Subcutaneous abdominal adipose tissue (tissue), 5 donors: ENCODE measurements around the gene MAPK8IP3.
"Not testable (repeated sequence)": the region's sequence is repeated elsewhere in the genome, so short reads cannot be mapped to it uniquely, and the experiment has no call there.

Experiments used
- H3K27ac ChIP-seq: one replicate; pipeline ENCODE4 v1.7.0; 2013; ENCODE audit warnings: low read depth, mild to moderate bottlenecking, inconsistent platforms, low read length, moderate library complexity
- H3K27me3 ChIP-seq, 5 donors: one replicate each; pipeline ENCODE4 v1.7.0; 2013; ENCODE audit warnings: low read length in 5 of 5, inconsistent platforms in 1 of 5; ENCODE audit not compliant: control insufficient read depth in 5 of 5, insufficient read depth in 4 of 5
- H3K36me3 ChIP-seq, 5 donors: one replicate each; pipeline ENCODE4 v1.7.0; 2013; ENCODE audit warnings: low read length in 5 of 5; ENCODE audit not compliant: control insufficient read depth in 5 of 5, insufficient read depth in 5 of 5
- H3K4me1 ChIP-seq, 5 donors: one replicate each; pipeline ENCODE4 v1.7.0; 2013; ENCODE audit warnings: low read length in 5 of 5, mild to moderate bottlenecking in 3 of 5, moderate library complexity in 1 of 5; ENCODE audit not compliant: control insufficient read depth in 5 of 5, insufficient read depth in 5 of 5
- H3K4me3 ChIP-seq, 5 donors: one replicate each; pipeline ENCODE4 v1.7.0; 2013; ENCODE audit warnings: low read length in 5 of 5, low read depth in 1 of 5
- H3K9ac ChIP-seq, 5 donors: one replicate each; pipeline ENCODE4 v1.7.0; 2013; ENCODE audit warnings: low read length in 5 of 5, mild to moderate bottlenecking in 4 of 5, moderate library complexity in 3 of 5
- H3K9me3 ChIP-seq, 5 donors: one replicate each; pipeline ENCODE4 v1.7.0; 2013; ENCODE audit warnings: low read length in 5 of 5; ENCODE audit not compliant: control insufficient read depth in 5 of 5
- donor health status: healthy.
- donor health status: healthy.
- donor health status: healthy.
- donor health status: healthy.
- donor health status: healthy.

The MAPK8IP3 gene

DNA sequence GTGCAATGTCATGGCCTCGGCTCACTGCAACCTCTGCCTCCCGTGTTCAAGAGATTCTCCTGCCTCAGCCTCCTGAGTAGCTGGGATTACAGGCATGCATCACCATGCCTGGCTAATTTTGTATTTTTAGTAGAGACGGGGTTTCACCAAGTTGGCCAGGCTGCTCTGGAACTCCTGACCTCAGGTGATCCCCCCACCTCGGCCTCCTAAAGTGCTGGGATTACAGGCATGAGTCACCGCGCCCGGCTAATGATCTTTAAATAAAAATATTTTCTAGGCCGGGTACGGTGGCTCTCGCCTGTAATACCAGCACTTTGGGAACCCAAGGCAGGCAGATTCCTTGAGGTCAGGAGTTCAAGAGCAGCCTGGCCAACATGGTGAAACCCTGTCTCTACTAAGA is 12.2 kb downstream of the MAPK8IP3 start:
- peaks cover 0 to 13% (median 9%) of the 10 kb centered on the region in 5 donors for H3K4me1 ChIP-seq
- H3K36me3 ChIP-seq, H3K27me3 ChIP-seq, H3K27ac ChIP-seq, H3K4me3 ChIP-seq, H3K9ac ChIP-seq, H3K9me3 ChIP-seq: not testable (repeated sequence)

DNA sequence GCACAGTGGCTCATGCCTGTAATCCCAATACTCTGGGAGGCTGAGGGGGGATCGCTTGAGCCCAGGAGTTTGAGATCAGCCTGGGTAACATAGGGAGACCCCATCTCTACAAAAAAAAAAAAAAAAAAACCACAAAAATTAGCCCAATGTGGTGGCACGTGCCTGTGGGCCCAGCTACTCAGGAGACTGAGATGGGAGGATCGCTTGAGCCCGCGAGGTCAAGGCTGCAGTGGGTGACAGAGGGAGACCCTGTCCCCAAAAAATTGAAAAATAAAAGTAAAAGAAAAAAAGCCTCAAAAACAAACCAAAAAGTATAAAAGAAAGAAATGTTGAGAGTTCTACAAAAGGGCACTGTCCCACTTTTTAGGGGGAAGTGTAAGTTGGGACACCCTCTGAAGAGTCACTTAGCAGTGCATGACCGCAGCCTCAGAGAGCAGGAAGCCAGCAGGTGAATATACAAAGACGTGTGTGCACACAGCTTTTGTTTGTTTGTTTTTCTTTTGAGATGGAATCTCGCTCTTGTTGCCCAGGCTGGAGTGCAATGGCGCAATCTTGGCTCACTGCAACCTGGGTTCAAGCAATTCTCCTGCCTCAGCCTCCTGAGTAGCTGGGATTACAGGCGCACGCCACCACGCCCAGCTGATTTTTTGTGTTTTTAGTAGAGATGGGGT is 13.7 kb downstream of the MAPK8IP3 start:
- H3K27ac ChIP-seq, H3K9me3 ChIP-seq, H3K4me3 ChIP-seq, H3K36me3 ChIP-seq, H3K9ac ChIP-seq, H3K27me3 ChIP-seq: not testable (repeated sequence)
- peaks cover 0 to 19% (median 10%) of the 10 kb centered on the region in 5 donors for H3K4me1 ChIP-seq

- H3K27me3 ChIP-seq: no peaks in the 10 kb centered on the region
- no peak overlapping the region for H3K27ac ChIP-seq
- H3K4me3 ChIP-seq: no peak overlapping the region
- peaks cover 0 to 14% (median 10%) of the 10 kb centered on the region in 5 donors for H3K36me3 ChIP-seq
- no peaks in the 10 kb centered on the region for H3K9me3 ChIP-seq
- H3K4me1 ChIP-seq: peaks cover 0 to 19% (median 10%) of the 10 kb centered on the region in 5 donors
- no peak overlapping the region for H3K9ac ChIP-seq
Measured at GRCh38 chr16:1721372-1721771, 15.4 kb downstream of the MAPK8IP3 start.

- Histone ChIP-seq H3K9ac (no peak overlapping the region), H3K27me3 (no peaks in the 10 kb centered on the region), H3K4me3 (no peak overlapping the region), H3K9me3 (no peaks in the 10 kb centered on the region), H3K27ac (no peak overlapping the region), H3K36me3 (peaks cover 0 to 37% (median 29%) of the 10 kb centered on the region in 5 donors), H3K4me1 (peaks cover 0 to 19% (median 10%) of the 10 kb centered on the region in 5 donors)
Measured at GRCh38 chr16:1723450-1724147, 17.6 kb downstream of the MAPK8IP3 start.

- no peaks in the 10 kb centered on the region for H3K9me3 ChIP-seq
- peaks cover 0 to 45% (median 38%) of the 10 kb centered on the region in 5 donors for H3K36me3 ChIP-seq
- no peak overlapping the region for H3K27ac ChIP-seq
- H3K27me3 ChIP-seq: no peaks in the 10 kb centered on the region
- no peak overlapping the region for H3K9ac ChIP-seq
- peaks cover 0 to 19% (median 10%) of the 10 kb centered on the region in 5 donors for H3K4me1 ChIP-seq
- no peak overlapping the region for H3K4me3 ChIP-seq
Measured at GRCh38 chr16:1724491-1724890, 18.5 kb downstream of the MAPK8IP3 start.

DNA sequence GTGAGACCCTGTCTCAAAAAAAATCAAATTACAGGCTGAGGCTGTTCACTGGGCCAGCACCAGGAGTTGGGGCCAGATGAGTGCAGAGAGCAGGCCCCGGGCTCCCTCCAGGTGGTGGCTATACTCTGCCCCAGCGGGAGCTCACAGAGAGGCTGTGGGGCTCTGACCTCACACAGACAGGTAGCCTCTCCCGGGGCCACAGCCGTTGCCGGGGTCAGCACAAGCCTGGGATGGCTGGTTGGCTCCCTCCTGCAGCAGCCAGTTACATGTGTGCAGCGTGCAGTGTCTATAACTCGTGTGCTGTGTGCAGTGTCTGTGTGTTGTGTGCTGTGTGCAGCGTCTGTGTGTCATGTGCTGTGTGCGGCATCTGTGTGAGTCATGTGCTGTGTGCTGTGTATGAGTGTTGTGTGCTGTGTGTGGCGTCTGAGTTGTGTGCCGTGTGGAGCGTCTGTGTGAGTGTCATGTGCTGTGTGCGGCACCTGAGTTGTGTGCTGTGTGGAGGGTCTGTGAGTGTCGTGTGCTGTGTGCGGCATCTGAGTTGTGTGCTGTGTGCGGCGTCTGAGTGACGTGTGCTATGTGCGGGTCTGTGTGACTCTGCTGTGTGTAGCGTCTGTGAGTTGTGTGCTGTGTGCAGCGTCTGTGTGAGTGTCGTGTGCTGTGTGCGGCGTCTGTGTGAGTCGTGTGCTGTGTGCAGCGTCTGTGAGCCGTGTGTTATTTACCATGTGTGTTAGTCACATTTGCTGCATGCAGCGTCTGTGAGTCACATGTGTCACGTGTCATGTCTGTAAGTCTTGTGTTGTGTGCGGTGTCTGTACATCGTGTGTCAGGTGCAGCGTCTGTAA is 20.9 kb downstream of the MAPK8IP3 start:
- no peaks in the 10 kb centered on the region for H3K9me3 ChIP-seq
- H3K36me3 ChIP-seq: peaks cover 0 to 60% (median 45%) of the 10 kb centered on the region in 5 donors
- no peaks in the 10 kb centered on the region for H3K27me3 ChIP-seq
- no peak overlapping the region for H3K4me3 ChIP-seq
- H3K9ac ChIP-seq: no peak overlapping the region
- peaks cover 0 to 27% (median 12%) of the 10 kb centered on the region in 5 donors for H3K4me1 ChIP-seq
- no peak overlapping the region for H3K27ac ChIP-seq

GRCh38 chr16:1727651-1728624 is 21.9 kb downstream of the MAPK8IP3 start:
- Histone ChIP-seq H3K36me3 (peaks cover 0 to 70% (median 55%) of the 10 kb centered on the region in 5 donors), H3K4me1 (peaks cover 0 to 24% (median 9%) of the 10 kb centered on the region in 5 donors), H3K9me3 (no peaks in the 10 kb centered on the region), H3K27ac (no peak overlapping the region), H3K27me3 (no peaks in the 10 kb centered on the region), H3K9ac (no peak overlapping the region), H3K4me3 (no peak overlapping the region)

- H3K4me1 ChIP-seq: peaks cover 0 to 14% (median 5%) of the 10 kb centered on the region in 5 donors
Measured at GRCh38 chr16:1729026-1729425, 23.0 kb downstream of the MAPK8IP3 start.

DNA sequence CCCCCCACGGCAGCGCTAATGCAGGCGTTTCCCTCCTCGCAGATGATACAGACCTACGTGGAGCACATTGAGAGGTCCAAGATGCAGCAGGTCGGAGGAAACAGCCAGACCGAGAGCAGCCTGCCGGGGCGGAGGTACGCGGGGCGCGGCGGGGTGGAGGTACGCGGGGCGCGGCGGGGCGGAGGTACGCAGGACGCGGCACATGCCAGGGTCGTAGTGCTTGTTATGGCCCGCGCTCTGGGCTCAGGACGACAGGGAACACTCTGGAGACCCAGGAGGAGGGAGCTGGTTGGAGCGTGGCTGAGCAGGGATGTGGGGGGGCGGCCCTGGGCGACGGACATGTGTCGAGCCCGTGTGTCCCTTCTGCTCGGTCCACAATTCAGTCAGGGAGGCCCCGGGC is 23.4 kb downstream of the MAPK8IP3 start:
- Histone ChIP-seq H3K9me3 (no peaks in the 10 kb centered on the region), H3K4me3 (no peak overlapping the region), H3K27me3 (no peaks in the 10 kb centered on the region), H3K36me3 (peaks cover 0 to 82% (median 69%) of the 10 kb centered on the region in 5 donors), H3K4me1 (peaks cover 0 to 14% (median 5%) of the 10 kb centered on the region in 5 donors), H3K27ac (no peak overlapping the region), H3K9ac (no peak overlapping the region)

More at GRCh38 chr16:1729026-1729425, 23.0 kb downstream of the MAPK8IP3 start:
- Histone ChIP-seq H3K9me3 (no peaks in the 10 kb centered on the region), H3K27me3 (no peaks in the 10 kb centered on the region), H3K36me3 (peaks cover 0 to 81% (median 66%) of the 10 kb centered on the region in 5 donors), H3K4me3 (no peak overlapping the region), H3K9ac (no peak overlapping the region), H3K27ac (no peak overlapping the region)
